GM18951 (cell line): Measurements from ENCODE around the gene CFAP57.

Experiments
- POLR2A ChIP-seq: IDR thresholded peaks from 4 replicates; pipeline ENCODE4 v1.6.1; 2011; ENCODE audit warnings: mild to moderate bottlenecking; ENCODE audit not compliant: insufficient read length, insufficient read depth; ENCODE audit errors: extremely low read depth
- in situ Hi-C: fragments of 300-500 bp; cut with MboI; formaldehyde crosslinking; loops from one replicate; pipeline ENCODE4 v1.12.0; 2022; ENCODE audit warnings: low sequenced_read_pairs, mixed read lengths, inconsistent platforms; ENCODE audit not compliant: unreplicated experiment

CFAP57 gene

GRCh38 chr1:43256675-43257570 is 84.8 kb downstream of the CFAP57 start:
- no peak for TF ChIP-seq POLR2A

GRCh38 chr1:43258370-43258769 is 86.2 kb downstream of the CFAP57 start:
- in situ Hi-C loops = no loop called here
- no peak for TF ChIP-seq POLR2A

More at GRCh38 chr1:43256675-43257570, 84.8 kb downstream of the CFAP57 start:
- in situ Hi-C loops = no loop called here

- in situ Hi-C loops = no loop called here
- no peak for TF ChIP-seq POLR2A
These were observed 93.3 kb downstream of the CFAP57 start for GRCh38 chr1:43265431-43265830.

GRCh38 chr1:43266881-43267280 is 94.8 kb downstream of the CFAP57 start:
- in situ Hi-C loops = no loop called here
- TF ChIP-seq POLR2A = no peak

GRCh38 chr1:43267291-43267805 is 95.2 kb downstream of the CFAP57 start:
- TF ChIP-seq POLR2A = no peak
- in situ Hi-C loops = no loop called here

- in situ Hi-C loops = no loop called here
- no peak for TF ChIP-seq POLR2A
These were observed 95.8 kb downstream of the CFAP57 start for GRCh38 chr1:43267818-43268425.

GRCh38 chr1:43269627-43270375 is 97.7 kb downstream of the CFAP57 start, which contains the start of gene TMEM125:
TMEM125 (plus strand) TSS chr1:43269983; CDS start chr1:43272723, 2,740 bp downstream.
- in situ Hi-C loops = no loop called here
- no peak for TF ChIP-seq POLR2A

- in situ Hi-C loops = no loop called here
- no peak for TF ChIP-seq POLR2A
These were observed 98.4 kb downstream of the CFAP57 start for GRCh38 chr1:43270421-43271095.

GRCh38 chr1:43271186-43272118 is 99.3 kb downstream of the CFAP57 start:
- no peak for TF ChIP-seq POLR2A
- in situ Hi-C loops = no loop called here

GRCh38 chr1:43272161-43272560 is 100.0 kb downstream of the CFAP57 start:
- in situ Hi-C loops = no loop called here
- TF ChIP-seq POLR2A = no peak

- no peak for TF ChIP-seq POLR2A
- in situ Hi-C loops = no loop called here
These were observed 100.7 kb downstream of the CFAP57 start for GRCh38 chr1:43272576-43273571.

GRCh38 chr1:43273708-43274107 is 101.6 kb downstream of the CFAP57 start:
- in situ Hi-C loops = no loop called here
- no peak for TF ChIP-seq POLR2A
